Nephron (organoid): ENCODE data around the gene TECPR2.
"Not testable (repeated sequence)": the region's sequence is repeated elsewhere in the genome, so short reads cannot be mapped to it uniquely, and the experiment has no call there.

Source experiments
- H3K27ac Mint-ChIP-seq, 3 experiments: 2 replicates each; pipeline ENCODE4 v1.8.0; 2020; ENCODE audit warnings: mixed read lengths in 3 of 3, mild to moderate bottlenecking in 2 of 3, moderate library complexity in 1 of 3
- H3K27me3 Mint-ChIP-seq: 2 replicates; pipeline ENCODE4 v1.8.0; 2021; ENCODE audit warnings: low read depth, mild to moderate bottlenecking, moderate library complexity, mixed read lengths
- H3K36me3 Mint-ChIP-seq: 2 replicates; pipeline ENCODE4 v1.8.0; 2020; ENCODE audit warnings: low read depth, mixed read lengths
- H3K4me1 Mint-ChIP-seq: 2 replicates; pipeline ENCODE4 v1.8.0; 2020; ENCODE audit warnings: mixed read lengths
- H3K4me3 Mint-ChIP-seq, 3 experiments: 2 replicates each; pipeline ENCODE4 v1.8.0; 2020; ENCODE audit warnings: mild to moderate bottlenecking in 3 of 3, mixed read lengths in 3 of 3, moderate library complexity in 2 of 3
- H3K9me3 Mint-ChIP-seq: 2 replicates; pipeline ENCODE4 v1.8.0; 2020; ENCODE audit warnings: mixed read lengths
- TF ChIP-seq, protein P1 (sequence below), 3 experiments: fragments of 200-600 bp; sonication (generic); IDR thresholded peaks; one replicate each; pipeline ENCODE4 v1.5.0; 2021; ENCODE audit warnings: antibody characterized with exemption in 3 of 3; ENCODE audit not compliant: unreplicated experiment in 3 of 3

The TECPR2 gene

DNA sequence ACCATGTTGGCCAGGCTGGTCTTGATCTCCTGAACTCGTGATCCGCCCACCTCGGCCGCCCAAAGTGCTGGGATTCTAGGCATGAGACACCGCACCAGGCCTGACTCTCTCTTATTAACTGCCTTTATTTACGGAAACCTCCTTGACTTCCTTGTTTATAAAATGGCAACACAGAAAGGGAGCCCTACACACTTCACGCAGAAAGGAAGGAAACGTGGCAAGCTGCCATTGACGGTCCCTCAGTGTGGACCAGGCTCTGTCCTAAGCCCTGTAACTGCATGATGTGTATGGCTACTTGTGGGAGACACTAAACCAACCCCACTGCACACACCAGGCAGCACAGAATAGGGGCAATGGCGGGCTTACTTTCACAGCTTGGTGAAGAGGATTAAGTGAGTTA is 11.7 kb upstream of the TECPR2 start:
- Mint-ChIP-seq H3K36me3 (peaks cover 56% of the 10 kb centered on the region), H3K27me3 (no peaks in the 10 kb centered on the region), H3K4me1 (no peaks in the 10 kb centered on the region), H3K4me3 (no peak overlapping the region), H3K9me3 (no peaks in the 10 kb centered on the region), H3K27ac (no peak overlapping the region)
- TF ChIP-seq, protein P1, sequence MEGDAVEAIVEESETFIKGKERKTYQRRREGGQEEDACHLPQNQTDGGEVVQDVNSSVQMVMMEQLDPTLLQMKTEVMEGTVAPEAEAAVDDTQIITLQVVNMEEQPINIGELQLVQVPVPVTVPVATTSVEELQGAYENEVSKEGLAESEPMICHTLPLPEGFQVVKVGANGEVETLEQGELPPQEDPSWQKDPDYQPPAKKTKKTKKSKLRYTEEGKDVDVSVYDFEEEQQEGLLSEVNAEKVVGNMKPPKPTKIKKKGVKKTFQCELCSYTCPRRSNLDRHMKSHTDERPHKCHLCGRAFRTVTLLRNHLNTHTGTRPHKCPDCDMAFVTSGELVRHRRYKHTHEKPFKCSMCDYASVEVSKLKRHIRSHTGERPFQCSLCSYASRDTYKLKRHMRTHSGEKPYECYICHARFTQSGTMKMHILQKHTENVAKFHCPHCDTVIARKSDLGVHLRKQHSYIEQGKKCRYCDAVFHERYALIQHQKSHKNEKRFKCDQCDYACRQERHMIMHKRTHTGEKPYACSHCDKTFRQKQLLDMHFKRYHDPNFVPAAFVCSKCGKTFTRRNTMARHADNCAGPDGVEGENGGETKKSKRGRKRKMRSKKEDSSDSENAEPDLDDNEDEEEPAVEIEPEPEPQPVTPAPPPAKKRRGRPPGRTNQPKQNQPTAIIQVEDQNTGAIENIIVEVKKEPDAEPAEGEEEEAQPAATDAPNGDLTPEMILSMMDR (IDR thresholded peaks at IDR 0.05; ENCODE audit: unreplicated experiment in 3 of 3) = no peak

DNA sequence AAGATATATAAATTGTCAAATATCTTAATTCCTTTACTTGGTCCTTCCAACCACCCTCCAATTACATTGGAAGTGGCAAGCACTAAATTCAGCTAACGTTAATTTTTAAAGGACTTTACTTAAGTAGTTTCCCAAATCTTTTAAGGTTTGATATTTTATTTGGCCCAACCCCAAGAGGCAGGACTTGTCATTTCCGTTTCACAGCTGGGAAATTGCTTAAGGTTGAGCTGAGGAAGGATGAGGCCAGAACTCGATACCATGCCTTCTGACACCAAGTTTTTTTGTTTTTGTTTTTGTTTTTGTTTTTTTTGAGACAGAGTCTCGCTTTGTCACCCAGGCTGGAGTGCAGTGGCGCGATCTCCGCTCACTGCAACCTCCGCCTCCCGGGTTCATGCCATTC is 11.1 kb upstream of the TECPR2 start:
- not testable (repeated sequence) for H3K27me3 Mint-ChIP-seq, H3K4me1 Mint-ChIP-seq, H3K9me3 Mint-ChIP-seq, H3K27ac Mint-ChIP-seq, H3K4me3 Mint-ChIP-seq
- peaks cover 57% of the 10 kb centered on the region for H3K36me3 Mint-ChIP-seq

DNA sequence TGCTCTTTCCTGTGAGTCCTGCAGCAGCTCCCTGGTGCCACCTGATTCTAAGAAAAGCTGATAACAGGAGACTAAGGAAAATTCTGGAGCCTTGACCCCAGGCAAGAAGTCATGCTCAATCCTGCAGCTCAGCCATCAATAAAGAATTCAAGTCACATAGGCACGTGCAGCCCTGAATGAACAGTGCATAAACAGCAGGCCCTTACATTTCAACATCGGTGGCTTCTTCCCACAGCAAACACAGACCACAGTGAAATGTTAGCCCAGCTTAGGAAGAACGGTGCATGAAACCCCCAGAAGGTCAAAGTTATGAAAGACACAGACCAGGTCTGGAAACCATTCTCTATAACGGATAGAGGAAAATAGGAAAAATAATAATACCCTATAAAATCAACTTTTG is 10.5 kb upstream of the TECPR2 start:
- H3K4me1 Mint-ChIP-seq = no peaks in the 10 kb centered on the region

DNA sequence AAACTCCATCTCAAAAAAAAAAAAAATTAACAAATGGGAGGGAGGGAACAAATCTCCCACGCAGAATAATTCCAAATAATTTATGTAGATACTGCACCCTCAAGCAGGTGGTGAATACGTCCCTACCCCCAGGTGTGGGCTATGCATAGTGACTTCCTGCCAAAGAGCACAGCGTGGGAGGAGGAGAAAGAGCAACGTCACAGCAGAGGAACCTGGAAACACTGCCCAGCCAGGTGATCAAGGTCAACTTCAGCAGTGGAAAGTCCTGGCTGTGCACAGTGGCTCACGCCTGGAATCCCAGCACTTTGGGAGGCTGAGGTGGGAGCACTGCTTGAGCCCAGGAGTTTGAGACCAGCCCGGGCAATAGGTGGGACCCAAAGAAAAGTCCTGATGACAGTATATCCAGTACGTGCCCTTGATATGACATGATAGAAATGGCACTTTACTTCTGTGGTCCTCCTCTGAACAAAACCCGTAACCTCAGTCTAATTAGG is 9.6 kb upstream of the TECPR2 start:
- H3K36me3 Mint-ChIP-seq = peaks cover 54% of the 10 kb centered on the region
- no peaks in the 10 kb centered on the region for H3K9me3 Mint-ChIP-seq
- H3K4me1 Mint-ChIP-seq = no peaks in the 10 kb centered on the region
- TF ChIP-seq, protein P1 (IDR thresholded peaks at IDR 0.05; ENCODE audit: unreplicated experiment in 3 of 3) = no peak
- H3K4me3 Mint-ChIP-seq = no peak overlapping the region
- H3K27me3 Mint-ChIP-seq = no peaks in the 10 kb centered on the region
- no peak overlapping the region for H3K27ac Mint-ChIP-seq

More for the DNA sequence above, 10.5 kb upstream of the TECPR2 start:
- no peak overlapping the region for H3K27ac Mint-ChIP-seq
- H3K4me3 Mint-ChIP-seq = no peak overlapping the region
- peaks cover 54% of the 10 kb centered on the region for H3K36me3 Mint-ChIP-seq
- H3K9me3 Mint-ChIP-seq = no peaks in the 10 kb centered on the region
- TF ChIP-seq, protein P1 (IDR thresholded peaks at IDR 0.05; ENCODE audit: unreplicated experiment in 3 of 3) = no peak
- H3K27me3 Mint-ChIP-seq = no peaks in the 10 kb centered on the region

DNA sequence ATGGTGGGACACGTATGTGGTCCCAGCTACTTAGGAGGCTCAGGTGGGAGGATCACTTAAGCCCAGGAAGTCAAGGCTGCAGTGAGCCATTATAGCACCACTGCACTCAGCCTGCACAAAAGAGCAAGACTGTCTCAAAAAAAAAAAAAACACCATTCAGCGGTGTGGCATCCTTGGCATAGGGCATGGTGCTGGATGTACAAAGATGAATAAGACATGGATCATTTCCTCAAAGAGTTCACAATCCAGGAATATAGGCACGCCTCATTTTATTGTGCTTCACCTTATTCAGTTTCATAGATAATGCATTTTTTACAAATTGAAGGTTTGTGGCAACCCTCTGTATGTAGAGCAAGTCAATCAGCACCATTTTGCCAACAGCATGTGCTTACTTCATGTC is 6.5 kb upstream of the TECPR2 start:
- H3K4me1 Mint-ChIP-seq = peaks cover 6% of the 10 kb centered on the region
- no peak overlapping the region for H3K4me3 Mint-ChIP-seq
- no peak overlapping the region for H3K27ac Mint-ChIP-seq
- TF ChIP-seq, protein P1 (IDR thresholded peaks at IDR 0.05; ENCODE audit: unreplicated experiment in 3 of 3) = no peak
- H3K36me3 Mint-ChIP-seq = peaks cover 37% of the 10 kb centered on the region
- H3K27me3 Mint-ChIP-seq = no peaks in the 10 kb centered on the region
- no peaks in the 10 kb centered on the region for H3K9me3 Mint-ChIP-seq

DNA sequence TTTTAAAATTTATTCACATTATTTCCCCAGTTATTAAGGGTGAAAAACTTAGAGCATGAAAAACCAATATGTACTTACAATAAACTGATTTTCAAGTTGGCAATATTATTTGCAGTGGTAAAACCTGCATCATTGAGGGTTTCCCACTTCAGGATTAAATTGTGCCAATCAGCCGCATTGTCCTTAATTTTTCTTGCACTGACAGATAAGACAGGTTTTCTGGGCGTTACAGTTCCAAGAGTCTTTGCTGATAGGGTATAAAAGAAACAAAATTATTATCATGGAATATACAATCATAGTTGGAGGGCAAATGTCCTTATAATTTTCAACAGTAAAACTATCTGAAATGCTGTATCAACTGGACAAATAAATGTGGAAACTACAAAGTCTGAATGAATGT is 3.4 kb upstream of the TECPR2 start:
- H3K27me3 Mint-ChIP-seq = no peaks in the 10 kb centered on the region
- peaks cover 22% of the 10 kb centered on the region for H3K36me3 Mint-ChIP-seq
- TF ChIP-seq, protein P1 (IDR thresholded peaks at IDR 0.05; ENCODE audit: unreplicated experiment in 3 of 3) = no peak
- H3K4me3 Mint-ChIP-seq = no peak overlapping the region
- H3K27ac Mint-ChIP-seq = no peak overlapping the region
- H3K9me3 Mint-ChIP-seq = no peaks in the 10 kb centered on the region
- H3K4me1 Mint-ChIP-seq = peaks cover 11% of the 10 kb centered on the region
